IMR-90 (cell line): ENCODE results near the gene LRRC1. TPM values are rescaled to one million over a fixed set of nuclear protein-coding genes. Genes with fewer than 3 reads are reported as not detected.

Source experiments
- ATAC-seq: fragments of 200-7000 bp; cut with Tn5 transposase; 2 replicates; pipeline ENCODE4 v1.9.1; 2020; ENCODE audit warnings: low read depth, mild to moderate bottlenecking, moderate library complexity
- BruUV-seq: library from RNA; stranded (reverse); fragments of 400-500 nt; replicated peaks from 2 replicates; lab custom pipeline; 2021; lab: Mats Ljungman, UMichigan
- CTCF ChIA-PET: fragments of 300-600 bp; formaldehyde crosslinking; extraction: SDS; loops from one replicate; lab custom pipeline; 2021; ENCODE audit warnings: antibody characterized with exemption; lab: Yijun Ruan, JAX
- POLR2A ChIA-PET: fragments of 300-600 bp; sonication (Branson Sonifier 250); formaldehyde crosslinking; loops from one replicate; lab custom pipeline; 2022; ENCODE audit warnings: antibody characterized with exemption; ENCODE audit not compliant: unreplicated experiment; lab: Charles Lee
- DNase-seq: peaks from one replicate; pipeline ENCODE4 v3.0.0; 2013
- H2AFZ ChIP-seq: replicated peaks from 2 replicates; pipeline ENCODE3; 2013; ENCODE audit warnings: low read length, mild to moderate bottlenecking; ENCODE audit not compliant: poor library complexity
- H2AK5ac ChIP-seq: 2 replicates; pipeline ENCODE4 v1.6.1; 2013; ENCODE audit warnings: low read depth, low read length, inconsistent platforms
- H2AK9ac ChIP-seq: replicated peaks from 2 replicates; pipeline ENCODE3; 2013; ENCODE audit warnings: mild to moderate bottlenecking, low read depth, low read length, moderate library complexity; ENCODE audit not compliant: poor library complexity
- H2BK120ac ChIP-seq: 2 replicates; pipeline ENCODE4 v1.6.1; 2013; ENCODE audit warnings: low read depth, low read length, inconsistent platforms
- H2BK15ac ChIP-seq: 3 replicates; pipeline ENCODE4 v1.6.1; 2013; ENCODE audit warnings: low read depth, low read length, inconsistent platforms
- H2BK20ac ChIP-seq: 2 replicates; pipeline ENCODE4 v1.6.1; 2013; ENCODE audit warnings: low read depth, mild to moderate bottlenecking, inconsistent platforms, low read length, moderate library complexity
- H2BK5ac ChIP-seq: 2 replicates; pipeline ENCODE4 v1.6.1; 2013; ENCODE audit warnings: mild to moderate bottlenecking, low read depth, low read length, inconsistent platforms; ENCODE audit not compliant: poor library complexity, severe bottlenecking
- H3K14ac ChIP-seq: replicated peaks from 2 replicates; pipeline ENCODE4 v1.6.1; 2013; ENCODE audit warnings: low read depth, low read length, inconsistent platforms
- H3K18ac ChIP-seq: 2 replicates; pipeline ENCODE4 v1.6.1; 2013; ENCODE audit warnings: low read depth, low read length, control low read depth
- H3K23ac ChIP-seq: 2 replicates; pipeline ENCODE4 v1.6.1; 2013; ENCODE audit warnings: low read depth, low read length, inconsistent platforms
- H3K27ac ChIP-seq: 2 replicates; pipeline ENCODE4 v1.5.1; 2013; ENCODE audit warnings: mild to moderate bottlenecking, control low read depth, low read length; ENCODE audit not compliant: insufficient read depth
- H3K27me3 ChIP-seq: 2 replicates; pipeline ENCODE4 v1.6.1; 2013; ENCODE audit warnings: low read length; ENCODE audit not compliant: control insufficient read depth, insufficient read depth
- H3K36me3 ChIP-seq: 2 replicates; pipeline ENCODE4 v1.6.1; 2013; ENCODE audit warnings: low read length, mixed read lengths; ENCODE audit not compliant: control insufficient read depth, insufficient read depth
- H3K4ac ChIP-seq: 2 replicates; pipeline ENCODE4 v1.6.1; 2013; ENCODE audit warnings: low read depth, low read length, inconsistent platforms
- H3K4me1 ChIP-seq: 2 replicates; pipeline ENCODE4 v1.6.1; 2013; ENCODE audit warnings: low read length, mixed read lengths; ENCODE audit not compliant: control insufficient read depth, insufficient read depth
- H3K4me2 ChIP-seq: 2 replicates; pipeline ENCODE4 v1.6.1; 2013; ENCODE audit warnings: low read depth, mild to moderate bottlenecking, control low read depth, low read length, moderate library complexity
- H3K4me3 ChIP-seq: 2 replicates; pipeline ENCODE4 v1.5.1; 2013; ENCODE audit warnings: low read depth, mild to moderate bottlenecking, control low read depth, low read length, moderate library complexity; ENCODE audit not compliant: insufficient read depth
- H3K56ac ChIP-seq: 2 replicates; pipeline ENCODE4 v1.6.1; 2013; ENCODE audit warnings: low read length, inconsistent platforms; ENCODE audit not compliant: insufficient read depth; ENCODE audit errors: extremely low read depth
- H3K79me1 ChIP-seq, 2 experiments: 2 replicates each; pipeline ENCODE4 v1.6.1; 2013; ENCODE audit warnings: low read length in 2 of 2, inconsistent platforms in 1 of 2, low read depth in 1 of 2
- H3K9ac ChIP-seq: 2 replicates; pipeline ENCODE4 v1.6.1; 2013; ENCODE audit warnings: low read depth, low read length, control low read depth
- H3K9me1 ChIP-seq: 2 replicates; pipeline ENCODE4 v1.6.1; 2013; ENCODE audit warnings: low read length, inconsistent platforms; ENCODE audit not compliant: insufficient read depth
- H3K9me3 ChIP-seq: 2 replicates; pipeline ENCODE4 v1.6.1; 2013; ENCODE audit warnings: low read length; ENCODE audit not compliant: control insufficient read depth, insufficient read depth
- H4K20me1 ChIP-seq: 2 replicates; pipeline ENCODE4 v1.6.1; 2013; ENCODE audit warnings: low read length, inconsistent platforms; ENCODE audit not compliant: insufficient read depth
- H4K5ac ChIP-seq: 2 replicates; pipeline ENCODE4 v1.6.1; 2013; ENCODE audit warnings: mild to moderate bottlenecking, low read depth, low read length, control low read depth
- H4K8ac ChIP-seq, 2 experiments: 2 replicates each; pipeline ENCODE4 v1.6.1; 2013; ENCODE audit warnings: low read depth in 2 of 2, low read length in 2 of 2, control low read depth in 1 of 2, inconsistent platforms in 1 of 2
- H4K91ac ChIP-seq: 2 replicates; pipeline ENCODE4 v1.6.1; 2013; ENCODE audit warnings: low read depth, low read length, inconsistent platforms; ENCODE audit not compliant: insufficient read depth
- BHLHE40 ChIP-seq: fragments of 150-350 bp; IDR thresholded peaks from 2 replicates; pipeline ENCODE4 v1.6.1; 2016; ENCODE audit warnings: mild to moderate bottlenecking, low read depth, low read length
- CEBPB ChIP-seq: IDR thresholded peaks from 2 replicates; pipeline ENCODE4 v1.6.1; 2012; ENCODE audit warnings: low read depth, low read length, improper control_type of control experiment
- CHD1 ChIP-seq: IDR thresholded peaks from 2 replicates; pipeline ENCODE4 v1.6.1; 2012; ENCODE audit warnings: low read depth, low read length, improper control_type of control experiment
- CTCF ChIP-seq: conservative IDR thresholded peaks from 2 replicates; pipeline ENCODE4 v1.5.1; 2012; ENCODE audit warnings: mild to moderate bottlenecking, low read depth, low read length, improper control_type of control experiment
- ELK1 ChIP-seq: fragments of 150-350 bp; IDR thresholded peaks from 2 replicates; pipeline ENCODE4 v1.6.1; 2016; ENCODE audit warnings: low read depth, mild to moderate bottlenecking, low read length, moderate library complexity, borderline replicate concordance
- FOS ChIP-seq: fragments of 150-350 bp; IDR thresholded peaks from 2 replicates; pipeline ENCODE4 v1.6.1; 2016; ENCODE audit warnings: low read depth, low read length
- MAFK ChIP-seq: IDR thresholded peaks from 2 replicates; pipeline ENCODE4 v1.6.1; 2012; ENCODE audit warnings: low read depth, low read length, improper control_type of control experiment
- MAZ ChIP-seq: IDR thresholded peaks from 2 replicates; pipeline ENCODE4 v1.6.1; 2012; ENCODE audit warnings: low read depth, mild to moderate bottlenecking, low read length, improper control_type of control experiment, moderate library complexity, borderline replicate concordance
- MXI1 ChIP-seq: IDR thresholded peaks from 2 replicates; pipeline ENCODE4 v1.6.1; 2012; ENCODE audit warnings: low read depth, mild to moderate bottlenecking, low read length, moderate library complexity, borderline replicate concordance
- NFE2L2 ChIP-seq: fragments of 150-350 bp; IDR thresholded peaks from 2 replicates; pipeline ENCODE4 v1.6.1; 2016; ENCODE audit warnings: low read depth, mild to moderate bottlenecking, low read length
- POLR2A ChIP-seq: IDR thresholded peaks from 2 replicates; pipeline ENCODE4 v1.6.1; 2012; ENCODE audit warnings: mild to moderate bottlenecking, low read depth, low read length
- RAD21 ChIP-seq: IDR thresholded peaks from 2 replicates; pipeline ENCODE4 v1.6.1; 2012; ENCODE audit warnings: low read length, improper control_type of control experiment
- RCOR1 ChIP-seq: IDR thresholded peaks from 2 replicates; pipeline ENCODE4 v1.6.1; 2012; ENCODE audit warnings: mild to moderate bottlenecking, low read length, improper control_type of control experiment; ENCODE audit not compliant: insufficient replicate concordance
- RFX5 ChIP-seq: IDR thresholded peaks from 2 replicates; pipeline ENCODE4 v1.8.0; 2012; ENCODE audit warnings: low read depth, mild to moderate bottlenecking, low read length, moderate library complexity
- SMC3 ChIP-seq: fragments of 150-350 bp; IDR thresholded peaks from 2 replicates; pipeline ENCODE4 v1.6.1; 2016; ENCODE audit warnings: low read depth, mild to moderate bottlenecking, antibody characterized with exemption, low read length, moderate library complexity
- USF2 ChIP-seq: fragments of 150-350 bp; IDR thresholded peaks from 2 replicates; pipeline ENCODE4 v1.6.1; 2017; ENCODE audit warnings: mild to moderate bottlenecking, antibody characterized with exemption, low read length, low read depth
- WGBS, 2 experiments: methylation state at CpG; one replicate each; pipeline versions ENCODE4 v1.1.5 to v1.1.7; 2013; ENCODE audit warnings: missing lambda C conversion rate in 2 of 2; ENCODE audit not compliant: insufficient read length in 1 of 2; ENCODE audit errors: extremely low coverage in 2 of 2; 5-methylcytosine and 5-hydroxymethylcytosine counted together
- dilution Hi-C: fragments of 300-500 bp; cut with HindIII; formaldehyde crosslinking; loops from one replicate; pipeline ENCODE4 v1.14.3; 2018; ENCODE audit warnings: low sequenced_read_pairs; ENCODE audit not compliant: unreplicated experiment
- in situ Hi-C: fragments of 300-500 bp; cut with MboI; formaldehyde crosslinking; loops from 3 replicates; pipeline ENCODE4 v1.14.3; 2019; ENCODE audit warnings: low sequenced_read_pairs, inconsistent platforms, mixed read lengths
- intact Hi-C: fragments of 100-400 bp; cut with micrococcal nuclease; formaldehyde crosslinking; loops from 2 replicates; pipeline ENCODE4 v1.10.0; 2022
- polyA plus RNA-seq, 3 experiments: library from polyadenylated mRNA; depleted of rRNA; stranded (reverse); fragments of >200 nt; gene quantifications; 2 replicates each; pipeline ENCODE4 v1.2.3, GENCODE V29; 2012; ENCODE audit warnings: low replicate concordance in 1 of 3
- total RNA-seq: library from RNA; depleted of rRNA; stranded (reverse); fragments of >200 nt; gene quantifications from 2 replicates; pipeline ENCODE4 v1.2.3, GENCODE V29; 2012

The LRRC1 gene
- total and polyA plus RNA-seq, 2 of the 4 experiments (the other 2 are of a cell fraction) = 5.1 to 6.1 TPM

GRCh38 chr6:53847796-53848314, 53.0 kb downstream of the LRRC1 start:
- H3K36me3 ChIP-seq = no peaks in the 10 kb centered on the region

More at GRCh38 chr6:53847796-53848314, 53.0 kb downstream of the LRRC1 start:
- intact Hi-C loops = no loop called here
- Histone ChIP-seq H3K14ac (no peak overlapping the region), H4K20me1 (no peaks in the 10 kb centered on the region; the same call in 1 of the 2 replicates), H3K27ac (no peak overlapping the region), H4K91ac (no peak overlapping the region), H3K27me3 (no peaks in the 10 kb centered on the region), H2AK9ac (no peak overlapping the region), H3K9me3 (no peaks in the 10 kb centered on the region), H3K4me3 (no peak overlapping the region), H2BK20ac (no peak overlapping the region), H3K9ac (no peak overlapping the region), H2BK15ac (no peak overlapping the region), H4K8ac (no peak overlapping the region), H3K23ac (no peak overlapping the region), H2BK120ac (no peak overlapping the region), H3K4me1 (no peaks in the 10 kb centered on the region), H2AK5ac (no peak overlapping the region), H3K18ac (no peak overlapping the region), H3K79me1 (peaks cover 20 to 21% of the 10 kb centered on the region in 2 experiments), H3K4me2 (no peak overlapping the region), H4K5ac (no peak overlapping the region), H3K9me1 (peaks cover 3% of the 10 kb centered on the region; the same call in 1 of the 2 replicates), H2AFZ (no peak overlapping the region), H3K4ac (no peak overlapping the region), H2BK5ac (no peak overlapping the region), H3K56ac (no peak overlapping the region)
- dilution Hi-C loops = no loop called here
- no CpG with 5 or more reads among the region's 4 CpGs for WGBS, 2 experiments
- ChIA-PET POLR2A (no interaction called here), CTCF (interaction anchor here (1.1 kb wide), 1 partner anchor 40 kb away, joined by 3 read pairs; no protein-coding TSS in a partner anchor)
- TF ChIP-seq BHLHE40 (no peak), USF2 (no peak), ELK1 (no peak), RCOR1 (no peak), RFX5 (no peak), POLR2A (no peak), CTCF (no peak), RAD21 (no peak), SMC3 (no peak), MXI1 (no peak), NFE2L2 (no peak), CHD1 (no peak), CEBPB (no peak), MAZ (no peak), FOS (no peak), MAFK (no peak)
- BruUV-seq = no TSS peak
- no peak for ATAC-seq
- in situ Hi-C loops = no loop called here
- DNase-seq = no peak
